COR-L47 (cell line): ENCODE results near the gene HOXA2.

Experiments used
- DNase-seq: peaks from one replicate; lab custom pipeline; 2025; lab: John Stamatoyannopoulos, UW

HOXA2 gene

DNA sequence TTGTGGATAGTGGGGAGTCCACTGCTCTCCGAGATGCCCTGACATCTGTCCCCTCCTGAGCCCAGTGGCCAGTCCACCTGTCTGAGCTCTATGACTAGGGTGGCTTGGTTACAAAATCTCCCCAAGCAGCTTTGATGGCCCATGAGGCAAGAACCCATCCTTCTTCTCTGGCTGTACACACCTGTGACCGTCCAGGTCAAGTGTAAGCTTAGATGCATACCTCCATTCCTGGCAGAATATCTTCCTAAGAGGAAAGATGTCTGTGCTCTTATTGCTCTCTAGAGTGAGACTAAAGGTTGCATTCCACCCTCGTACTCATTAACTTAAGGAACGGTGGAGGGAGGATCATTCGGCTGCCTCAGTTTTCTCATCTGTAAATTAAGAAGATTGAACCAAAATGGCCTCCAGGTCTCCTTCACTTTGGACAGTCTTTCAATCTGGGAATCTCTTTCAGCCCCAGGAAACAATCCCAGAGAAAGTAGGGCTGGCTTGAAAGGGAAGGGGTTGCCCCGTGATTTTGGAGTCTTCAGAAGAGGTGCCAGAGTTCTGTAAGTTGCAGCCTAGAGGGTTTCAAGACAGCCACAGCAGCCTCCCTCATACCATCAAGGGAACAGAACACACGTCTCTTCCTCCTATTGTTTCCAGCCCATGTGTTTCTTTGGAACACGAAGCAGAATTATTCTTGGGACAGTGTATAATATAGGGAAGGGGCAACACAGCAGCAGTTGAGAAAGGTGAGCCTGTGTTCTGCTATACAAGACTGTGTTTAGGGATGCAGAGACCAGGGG, 22.6 kb upstream of the HOXA2 start:
- no peak for DNase-seq

DNA sequence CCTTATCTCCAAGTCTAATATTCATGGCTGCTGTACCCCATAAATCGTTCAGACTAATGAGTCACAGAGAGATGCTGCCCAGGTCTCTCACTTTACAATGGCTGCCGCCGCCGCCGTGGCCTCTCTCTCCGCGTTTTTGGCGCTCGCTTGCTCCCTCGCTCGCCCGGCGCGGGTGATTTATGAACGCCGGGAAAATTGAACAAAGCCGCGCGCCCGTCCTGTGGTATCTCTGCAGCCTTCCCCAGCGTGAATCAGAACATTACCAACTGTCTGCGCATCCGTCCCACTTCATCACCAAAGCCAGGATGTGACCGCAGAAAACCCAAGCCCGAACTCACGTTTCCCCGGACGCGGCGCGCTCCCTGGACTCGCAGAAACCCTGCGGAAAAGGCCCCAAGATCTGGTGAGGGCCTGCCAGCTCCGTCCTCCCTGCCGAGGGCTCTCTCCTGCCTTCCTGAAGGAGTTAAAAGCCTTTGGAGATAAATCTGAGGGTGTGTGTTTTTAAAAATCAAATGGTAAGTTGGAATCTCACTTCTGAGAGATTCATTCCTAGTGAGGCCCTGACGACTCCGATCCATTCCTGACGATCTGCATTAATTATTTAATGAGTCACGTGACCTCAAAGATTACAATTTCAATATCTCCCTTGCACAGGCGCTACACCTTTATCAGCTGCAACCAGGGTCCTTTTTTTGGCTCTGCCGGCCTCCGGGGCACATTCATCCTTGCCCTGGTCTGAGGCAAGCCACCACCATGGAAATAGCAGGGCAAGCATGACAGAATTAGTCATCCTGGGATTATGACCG, 21.8 kb upstream of the HOXA2 start:
- DNase-seq: no peak

- no peak for DNase-seq
Observed at GRCh38 chr7:27123477-27124053, 21.1 kb upstream of the HOXA2 start.

DNA sequence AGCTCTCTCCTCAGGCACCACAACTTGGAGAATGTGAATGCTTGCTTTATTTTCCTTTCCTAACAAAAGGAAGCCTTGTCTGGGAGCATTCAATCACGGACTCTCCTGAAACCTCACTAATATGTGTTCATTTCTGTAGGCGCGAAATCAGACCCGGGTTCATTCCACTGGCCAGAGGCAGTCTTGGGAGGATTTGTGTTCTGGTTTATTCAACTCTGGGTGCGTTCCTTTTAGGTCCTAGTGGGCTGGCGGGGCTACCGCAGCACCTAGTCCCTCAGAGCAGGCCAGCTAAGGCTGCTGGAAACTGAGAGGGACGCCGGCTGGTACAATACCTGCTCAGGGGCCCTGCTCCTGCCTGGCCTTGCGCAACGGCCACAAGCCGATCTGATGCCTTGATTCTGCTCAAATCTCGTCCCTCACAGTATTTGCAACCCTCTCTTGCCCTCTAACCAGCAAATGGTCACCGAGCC, 20.6 kb upstream of the HOXA2 start:
- DNase-seq: no peak

GRCh38 chr7:27122077-27122910, 19.8 kb upstream of the HOXA2 start:
- no peak for DNase-seq

GRCh38 chr7:27121684-27122076, 19.2 kb upstream of the HOXA2 start:
- DNase-seq: no peak

- DNase-seq: no peak
Observed at GRCh38 chr7:27119412-27119911, 17.0 kb upstream of the HOXA2 start.

GRCh38 chr7:27118580-27118979, 16.1 kb upstream of the HOXA2 start:
- no peak for DNase-seq

- DNase-seq: no peak
Observed at GRCh38 chr7:27117887-27118491, 15.5 kb upstream of the HOXA2 start.

- no peak for DNase-seq
Observed at GRCh38 chr7:27116962-27117886, 14.7 kb upstream of the HOXA2 start.

DNA sequence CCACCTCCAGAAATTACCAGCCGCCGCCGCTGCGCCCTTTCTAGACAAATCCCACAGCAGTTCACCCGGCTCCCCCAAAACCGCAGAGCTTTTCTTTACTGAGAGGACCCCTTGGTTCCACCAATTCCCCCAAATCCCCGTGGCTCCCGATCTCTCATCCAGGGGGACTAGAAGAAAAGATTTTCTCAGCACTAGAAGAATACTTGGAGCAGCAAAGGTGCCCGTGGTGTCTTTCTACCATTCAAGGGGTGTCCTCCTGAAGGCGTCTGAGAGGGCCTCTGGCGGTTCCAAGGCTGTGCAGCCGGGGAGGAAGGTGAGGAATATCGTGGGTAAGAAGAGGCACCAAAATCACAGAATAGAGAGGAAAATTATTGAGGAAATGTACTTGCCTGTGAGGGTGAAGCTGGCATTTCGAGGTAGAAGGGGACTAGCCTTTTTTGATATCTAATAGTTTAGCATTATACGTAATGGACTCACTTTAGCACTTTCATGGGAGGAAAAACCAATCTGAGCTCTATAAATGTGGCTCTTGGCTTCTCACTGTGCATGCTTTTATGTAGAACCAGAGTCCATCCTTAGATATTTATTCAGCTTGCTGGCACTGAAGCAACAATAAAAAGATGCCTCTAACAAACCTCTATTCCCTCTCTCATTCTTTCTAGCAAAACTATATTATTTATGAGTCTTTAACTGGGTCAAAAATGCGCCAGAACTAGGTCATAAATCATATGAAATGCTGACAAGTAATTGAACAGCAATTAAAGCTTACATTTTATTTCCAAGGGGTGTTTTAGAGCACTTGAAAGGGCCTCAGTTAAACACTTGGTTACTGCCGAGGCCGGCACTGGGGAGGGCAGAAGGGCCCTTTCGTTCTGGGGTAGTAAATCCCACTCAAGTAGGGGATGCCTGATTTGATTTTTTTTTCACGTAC, 13.8 kb upstream of the HOXA2 start:
- no peak for DNase-seq

- no peak for DNase-seq
Observed at GRCh38 chr7:27115221-27116026, 12.9 kb upstream of the HOXA2 start.

DNA sequence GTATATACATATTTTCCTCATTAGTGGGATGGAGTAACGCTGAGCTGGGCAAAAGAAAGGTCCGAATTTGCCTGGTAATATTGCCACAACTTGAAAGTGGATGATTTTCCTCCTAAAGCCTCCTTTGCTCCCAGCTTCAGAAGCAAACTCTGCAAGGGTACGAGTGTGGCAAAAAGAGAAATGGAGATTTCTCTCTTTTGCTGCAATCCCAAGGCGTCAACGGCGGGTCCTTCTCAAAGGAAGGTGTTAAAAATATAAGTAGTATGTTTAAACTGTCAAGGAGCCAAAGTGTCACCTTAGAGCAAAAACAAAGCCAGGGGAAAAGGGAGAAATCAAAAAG, 12.4 kb upstream of the HOXA2 start:
- DNase-seq: no peak

DNA sequence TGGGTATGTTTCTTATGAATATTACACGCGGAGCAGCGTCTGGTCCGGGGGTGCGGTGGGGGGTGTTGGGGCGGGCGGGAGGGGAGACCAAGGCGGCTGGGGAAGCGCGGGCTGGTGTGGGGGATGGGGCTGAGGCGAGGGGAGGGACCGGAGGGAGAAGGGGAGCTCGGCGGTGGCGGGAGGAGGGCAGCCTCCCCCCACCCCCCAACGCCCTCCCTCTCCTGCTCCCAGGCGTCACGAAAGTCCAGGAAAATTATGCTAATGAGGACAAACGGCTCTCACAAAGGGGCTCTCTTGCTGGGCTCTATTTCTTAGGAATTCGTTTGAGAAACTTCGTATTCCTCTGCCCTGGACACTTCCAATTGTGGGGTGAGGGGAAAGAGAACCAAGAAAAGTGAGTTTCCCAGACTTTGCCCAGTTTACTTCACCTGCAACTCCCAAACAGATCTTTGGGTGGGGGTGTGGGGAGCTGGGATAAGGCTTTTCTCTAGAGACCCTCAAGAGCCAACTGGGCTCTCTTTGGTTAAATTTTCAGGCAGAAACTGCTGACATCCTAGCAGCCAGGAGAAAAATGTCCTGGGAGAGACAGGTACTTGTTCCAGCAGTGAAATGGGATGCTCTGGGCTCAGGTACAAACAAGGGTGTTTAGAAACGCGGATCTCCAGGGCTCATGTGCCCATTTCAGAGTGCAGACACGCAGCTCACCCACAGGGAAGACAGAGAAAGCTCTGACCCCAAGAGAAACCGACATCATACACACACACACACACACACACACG, 11.7 kb upstream of the HOXA2 start:
- DNase-seq: peak; percentile 50

DNA sequence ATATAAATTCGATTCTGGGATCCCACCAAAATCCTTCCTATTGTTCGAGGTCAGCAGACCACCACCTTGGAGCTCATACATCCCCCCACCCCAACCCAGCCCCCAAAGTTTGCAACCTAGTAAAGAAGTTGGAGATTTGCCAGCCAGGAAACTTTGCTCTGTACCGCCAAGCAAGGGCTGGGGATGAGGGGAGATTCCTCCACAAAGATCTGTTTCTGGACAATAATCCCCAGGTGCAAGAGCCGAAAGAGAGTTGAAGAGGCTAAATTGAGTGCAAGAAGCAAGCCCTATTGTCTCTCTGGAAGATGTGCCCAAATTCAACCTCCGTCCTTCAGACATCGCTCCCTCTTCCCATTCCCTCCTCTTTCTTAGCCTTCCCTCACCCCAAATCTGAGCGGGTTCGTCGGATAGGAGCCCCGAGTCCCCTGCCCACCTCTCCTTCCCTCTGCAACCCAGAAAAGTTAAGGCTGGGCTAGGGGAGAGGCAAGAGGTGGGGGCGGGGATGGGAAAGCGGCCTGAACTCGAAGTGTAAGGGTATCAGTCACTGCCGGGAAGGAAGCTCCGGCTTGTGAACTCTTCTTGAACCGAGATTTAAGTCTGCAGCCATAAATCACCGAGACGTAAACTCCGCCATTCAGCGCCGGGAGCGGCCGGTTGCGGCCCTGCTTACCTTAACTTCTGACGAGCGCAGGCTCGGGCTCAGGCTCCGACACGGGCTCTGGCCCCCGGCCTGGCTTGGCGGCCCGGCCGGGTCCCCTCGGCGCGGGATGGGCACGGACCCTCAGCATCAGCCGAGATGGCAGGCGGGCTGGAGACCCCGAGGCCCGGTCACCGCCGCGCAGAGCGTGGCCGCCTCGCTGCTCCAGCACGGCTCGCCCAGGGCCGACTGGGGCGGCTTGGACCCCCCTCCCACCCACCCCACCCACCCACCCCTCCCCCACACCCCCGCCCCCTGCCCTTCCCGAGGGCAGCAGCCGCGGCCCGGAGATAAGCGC, 10.8 kb upstream of the HOXA2 start:
- DNase-seq: no peak

- no peak for DNase-seq
Observed at GRCh38 chr7:27112361-27112760, 9.9 kb upstream of the HOXA2 start.
